Measurements from ENCODE around the gene MTUS2. TPM values are rescaled to one million over a fixed set of nuclear protein-coding genes. Genes with fewer than 3 reads are reported as not detected.

MTUS2 gene
- total RNA-seq, 1 donor from 2014 or later, result 8.9 TPM

- no peaks in the 10 kb centered on the region for H3K4me1 ChIP-seq
- H3K27me3 ChIP-seq, result no peaks in the 10 kb centered on the region
- H3K36me3 ChIP-seq, result no peaks in the 10 kb centered on the region
- TF ChIP-seq, protein P1, sequence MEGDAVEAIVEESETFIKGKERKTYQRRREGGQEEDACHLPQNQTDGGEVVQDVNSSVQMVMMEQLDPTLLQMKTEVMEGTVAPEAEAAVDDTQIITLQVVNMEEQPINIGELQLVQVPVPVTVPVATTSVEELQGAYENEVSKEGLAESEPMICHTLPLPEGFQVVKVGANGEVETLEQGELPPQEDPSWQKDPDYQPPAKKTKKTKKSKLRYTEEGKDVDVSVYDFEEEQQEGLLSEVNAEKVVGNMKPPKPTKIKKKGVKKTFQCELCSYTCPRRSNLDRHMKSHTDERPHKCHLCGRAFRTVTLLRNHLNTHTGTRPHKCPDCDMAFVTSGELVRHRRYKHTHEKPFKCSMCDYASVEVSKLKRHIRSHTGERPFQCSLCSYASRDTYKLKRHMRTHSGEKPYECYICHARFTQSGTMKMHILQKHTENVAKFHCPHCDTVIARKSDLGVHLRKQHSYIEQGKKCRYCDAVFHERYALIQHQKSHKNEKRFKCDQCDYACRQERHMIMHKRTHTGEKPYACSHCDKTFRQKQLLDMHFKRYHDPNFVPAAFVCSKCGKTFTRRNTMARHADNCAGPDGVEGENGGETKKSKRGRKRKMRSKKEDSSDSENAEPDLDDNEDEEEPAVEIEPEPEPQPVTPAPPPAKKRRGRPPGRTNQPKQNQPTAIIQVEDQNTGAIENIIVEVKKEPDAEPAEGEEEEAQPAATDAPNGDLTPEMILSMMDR (IDR thresholded peaks at IDR 0.05), result no peak
- H3K9me3 ChIP-seq, result no peaks in the 10 kb centered on the region
- H3K4me3 ChIP-seq, result no peak overlapping the region
- intact Hi-C loops (cut with DNase I), result no loop called here
- no peak overlapping the region for H3K27ac ChIP-seq
- DNase-seq (ENCODE audit: low spot score in 2 of 2), result no peak
These were observed 601.9 kb downstream of the MTUS2 start for GRCh38 chr13:29422015-29422414.

- intact Hi-C loops (cut with DNase I), result no loop called here
- no peaks in the 10 kb centered on the region for H3K9me3 ChIP-seq
- TF ChIP-seq, protein P1 (IDR thresholded peaks at IDR 0.05), result no peak
These were observed 602.9 kb downstream of the MTUS2 start for GRCh38 chr13:29423050-29423449.

GRCh38 chr13:29427937-29428309 lies 607.8 kb downstream of the MTUS2 start:
- H3K36me3 ChIP-seq, result no peaks in the 10 kb centered on the region
- H3K4me3 ChIP-seq, result peak overlapping the region; percentile 46 to 76
- H3K27ac ChIP-seq, result peak overlapping the region; percentile 72 to 77
- H3K4me1 ChIP-seq, result peaks cover 0 to 6% of the 10 kb centered on the region in 2 donors
- H3K9me3 ChIP-seq, result no peaks in the 10 kb centered on the region
- TF ChIP-seq, protein P1 (IDR thresholded peaks at IDR 0.05), result no peak
- no peak for DNase-seq (ENCODE audit: low spot score in 2 of 2)
- intact Hi-C loops (cut with DNase I), result loop anchor here (1.0 kb wide), 1 partner anchor 44 kb away; no protein-coding TSS in a partner anchor
- no peaks in the 10 kb centered on the region for H3K27me3 ChIP-seq

More at GRCh38 chr13:29423050-29423449, 602.9 kb downstream of the MTUS2 start:
- no peak for DNase-seq (ENCODE audit: low spot score in 2 of 2)
- peaks cover 0 to 4% of the 10 kb centered on the region in 2 donors for H3K4me1 ChIP-seq
- H3K27me3 ChIP-seq, result no peaks in the 10 kb centered on the region
- no peaks in the 10 kb centered on the region for H3K36me3 ChIP-seq
- H3K27ac ChIP-seq, result no peak overlapping the region
- no peak overlapping the region for H3K4me3 ChIP-seq

- Histone ChIP-seq H3K27ac (peak overlapping the region; percentile 72 to 77), H3K4me3 (peak overlapping the region; percentile 46 to 76), H3K36me3 (no peaks in the 10 kb centered on the region), H3K4me1 (peaks cover 0 to 6% of the 10 kb centered on the region in 2 donors), H3K27me3 (no peaks in the 10 kb centered on the region), H3K9me3 (no peaks in the 10 kb centered on the region)
- intact Hi-C loops (cut with DNase I), result loop anchor here (1.0 kb wide), 1 partner anchor 44 kb away; no protein-coding TSS in a partner anchor
- DNase-seq (ENCODE audit: low spot score in 2 of 2), result peak in 1 of 2 donors; percentile 68
- TF ChIP-seq, protein P1 (IDR thresholded peaks at IDR 0.05), result peak in 1 of 3 experiments; percentile 22
These were observed 608.4 kb downstream of the MTUS2 start for GRCh38 chr13:29428310-29429181.

- Histone ChIP-seq H3K36me3 (no peaks in the 10 kb centered on the region), H3K27me3 (no peaks in the 10 kb centered on the region), H3K4me1 (peaks cover 0 to 13% of the 10 kb centered on the region in 2 donors), H3K9me3 (no peaks in the 10 kb centered on the region), H3K4me3 (peak overlapping the region; percentile 46 to 76), H3K27ac (peak overlapping the region; percentile 72 to 77)
- TF ChIP-seq, protein P1 (IDR thresholded peaks at IDR 0.05), result no peak
- DNase-seq (ENCODE audit: low spot score in 2 of 2), result no peak
- intact Hi-C loops (cut with DNase I), result no loop called here
These were observed 609.3 kb downstream of the MTUS2 start for GRCh38 chr13:29429286-29429900.

Measured in ascending aorta (tissue), 2 donors.